Ramos (cell line): ENCODE measurements around the gene BEAN1.
"Not testable (repeated sequence)": the region's sequence is repeated elsewhere in the genome, so short reads cannot be mapped to it uniquely, and the experiment has no call there.

Experiments used
- in situ Hi-C: fragments of 300-500 bp; cut with MboI; formaldehyde crosslinking; loops from one replicate; pipeline ENCODE4 v1.14.3; 2022; ENCODE audit warnings: low sequenced_read_pairs; ENCODE audit not compliant: unreplicated experiment

BEAN1 gene

GRCh38 chr16:66514980-66515595 lies 88.0 kb downstream of the BEAN1 start:
- in situ Hi-C loops, result not testable (repeated sequence)

- in situ Hi-C loops, result no loop called here
Observed at GRCh38 chr16:66515596-66516508, 88.8 kb downstream of the BEAN1 start.

GRCh38 chr16:66516509-66516807 lies 89.4 kb downstream of the BEAN1 start:
- in situ Hi-C loops, result no loop called here

DNA sequence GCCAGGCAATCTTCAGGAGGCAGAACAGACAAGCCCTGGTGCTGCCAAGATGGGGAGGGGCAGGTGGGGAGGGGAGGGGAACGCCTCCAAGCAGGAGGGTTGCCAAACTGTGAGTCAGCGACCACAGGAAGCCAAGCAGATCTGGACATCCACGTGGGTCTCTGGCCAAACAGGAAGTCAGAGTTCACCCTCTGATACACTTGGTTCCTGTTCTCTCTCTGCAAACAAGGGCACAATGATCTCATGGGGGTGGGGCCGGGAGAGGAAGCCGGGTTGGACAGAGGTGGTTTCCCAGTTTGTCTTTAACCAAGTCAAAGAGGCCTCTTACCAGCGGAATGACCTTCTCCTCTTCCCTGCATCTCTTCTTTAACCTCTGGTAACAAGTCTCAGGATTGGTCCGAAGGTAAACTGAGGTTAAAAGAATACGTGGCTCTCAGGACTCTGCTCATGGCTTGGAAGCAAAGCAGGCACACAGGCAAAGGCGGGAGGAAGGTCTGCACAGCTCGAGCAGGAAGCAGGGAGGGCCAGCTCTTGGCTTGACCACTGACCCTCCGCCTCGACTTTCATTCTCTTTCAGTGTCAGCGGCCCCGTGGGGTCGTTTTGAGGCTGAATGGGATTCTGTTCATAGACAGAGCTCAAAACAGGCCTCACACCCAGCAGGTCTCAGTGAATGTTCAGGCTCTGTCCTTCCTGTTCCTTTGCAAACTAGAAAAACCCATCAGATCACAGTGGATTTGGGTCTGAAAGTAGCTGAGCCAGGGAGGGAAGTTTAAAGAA lies 89.9 kb downstream of the BEAN1 start:
- in situ Hi-C loops, result no loop called here

GRCh38 chr16:66517586-66518263 lies 90.6 kb downstream of the BEAN1 start:
- in situ Hi-C loops, result no loop called here

DNA sequence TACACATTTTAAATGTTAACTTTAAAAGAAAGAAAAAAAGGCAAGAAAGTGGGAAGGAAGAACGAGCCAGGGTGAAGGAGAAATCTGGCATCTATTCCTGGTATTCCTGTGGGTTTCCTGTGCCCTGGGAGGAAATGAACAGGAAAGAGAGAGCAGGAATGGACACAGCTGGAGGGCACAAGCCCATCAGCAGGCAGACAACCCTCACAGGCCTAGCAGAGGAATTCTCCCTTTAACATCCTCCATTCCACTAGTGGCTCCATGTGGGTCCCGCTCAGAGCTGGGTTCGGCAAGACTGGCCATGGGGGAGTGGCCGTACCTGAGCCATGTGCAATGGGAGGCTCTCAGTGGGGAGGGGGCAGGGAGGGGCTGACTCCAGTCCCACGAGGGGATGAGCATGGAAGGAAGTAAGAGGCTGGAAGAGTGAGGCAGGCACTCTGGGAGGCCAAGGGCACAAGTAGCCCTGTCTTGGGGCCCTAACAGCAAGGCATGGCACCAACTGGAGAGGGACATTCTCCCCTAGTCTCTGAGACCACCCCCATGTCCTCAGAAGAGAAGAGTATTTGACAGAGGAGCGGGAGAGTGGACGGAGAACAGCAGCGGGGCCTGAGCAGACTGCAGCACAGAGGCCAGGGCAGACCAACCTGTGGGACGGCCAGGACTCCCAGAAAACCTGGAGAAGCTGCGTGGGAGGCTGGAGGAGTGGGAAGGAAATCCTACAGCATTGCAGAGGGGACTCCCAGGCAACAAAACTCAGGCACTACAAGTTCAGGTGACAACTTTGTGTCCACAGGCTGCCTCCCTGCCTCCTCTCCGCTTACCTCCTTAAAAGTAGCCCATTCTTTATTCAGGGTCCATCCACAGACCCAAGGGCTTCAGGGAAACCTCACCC lies 92.6 kb downstream of the BEAN1 start:
- in situ Hi-C loops, result no loop called here

- in situ Hi-C loops, result no loop called here
Observed at GRCh38 chr16:66520406-66521170, 93.5 kb downstream of the BEAN1 start.

DNA sequence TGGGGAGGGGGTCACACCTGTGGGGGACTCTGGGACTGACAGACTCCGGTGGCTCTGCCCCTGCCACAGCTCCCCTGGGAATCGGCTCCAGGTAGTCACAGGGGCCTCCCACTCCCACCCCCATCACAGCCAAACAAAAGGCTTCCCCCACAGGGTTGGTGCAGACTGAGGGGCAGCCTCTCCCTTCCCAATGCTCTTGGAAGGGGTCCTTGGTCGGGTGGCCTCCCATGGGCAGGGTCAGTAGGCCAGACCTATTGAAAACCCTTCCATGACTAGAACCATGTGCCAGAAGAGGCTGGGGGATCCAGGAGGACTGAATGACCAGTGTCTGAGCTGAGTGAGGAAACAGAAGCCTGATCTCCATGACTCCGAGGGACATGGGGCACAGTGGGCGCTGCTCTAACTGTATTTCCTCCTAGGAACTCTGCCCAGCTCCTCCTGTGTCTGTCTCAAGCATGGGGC lies 94.2 kb downstream of the BEAN1 start:
- in situ Hi-C loops, result no loop called here

DNA sequence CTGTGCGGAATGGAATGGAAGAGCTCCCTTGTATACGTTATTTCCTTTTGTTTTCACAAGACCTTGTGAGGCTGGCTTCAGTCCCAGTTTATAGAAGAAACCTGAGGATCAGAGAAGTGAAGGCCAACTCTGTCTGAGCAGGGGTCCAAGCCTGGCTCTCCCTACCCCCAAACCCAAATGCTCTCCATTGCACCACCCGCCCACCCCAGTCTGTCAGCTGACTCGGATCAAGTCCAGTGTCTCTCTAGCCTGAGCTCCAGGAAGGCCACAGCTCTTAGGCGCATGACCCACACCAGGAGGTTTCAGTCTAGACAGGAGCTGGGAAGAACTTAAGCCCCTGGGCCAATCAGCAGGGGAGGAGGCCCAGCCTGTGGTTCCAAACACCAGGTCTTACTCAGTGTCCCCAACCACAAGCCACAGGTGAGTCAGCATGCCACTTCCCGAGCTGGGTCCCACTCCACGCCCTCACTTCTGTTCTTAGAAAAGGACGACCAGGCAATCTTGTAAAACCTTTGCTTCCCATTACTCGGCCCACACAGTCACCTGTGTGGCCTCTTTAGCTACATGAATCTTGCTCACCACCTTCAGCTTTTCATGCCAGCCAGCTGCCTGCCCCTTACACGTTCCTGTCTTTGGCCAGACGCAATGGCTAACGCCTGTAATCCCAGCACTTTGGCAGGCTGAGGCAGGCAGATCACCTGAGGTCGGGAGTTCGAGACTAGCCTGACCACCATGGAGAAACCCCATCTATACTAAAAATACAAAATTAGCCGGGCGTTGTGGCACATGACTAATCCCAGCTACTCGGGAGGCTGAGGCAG lies 95.1 kb downstream of the BEAN1 start:
- in situ Hi-C loops, result no loop called here

DNA sequence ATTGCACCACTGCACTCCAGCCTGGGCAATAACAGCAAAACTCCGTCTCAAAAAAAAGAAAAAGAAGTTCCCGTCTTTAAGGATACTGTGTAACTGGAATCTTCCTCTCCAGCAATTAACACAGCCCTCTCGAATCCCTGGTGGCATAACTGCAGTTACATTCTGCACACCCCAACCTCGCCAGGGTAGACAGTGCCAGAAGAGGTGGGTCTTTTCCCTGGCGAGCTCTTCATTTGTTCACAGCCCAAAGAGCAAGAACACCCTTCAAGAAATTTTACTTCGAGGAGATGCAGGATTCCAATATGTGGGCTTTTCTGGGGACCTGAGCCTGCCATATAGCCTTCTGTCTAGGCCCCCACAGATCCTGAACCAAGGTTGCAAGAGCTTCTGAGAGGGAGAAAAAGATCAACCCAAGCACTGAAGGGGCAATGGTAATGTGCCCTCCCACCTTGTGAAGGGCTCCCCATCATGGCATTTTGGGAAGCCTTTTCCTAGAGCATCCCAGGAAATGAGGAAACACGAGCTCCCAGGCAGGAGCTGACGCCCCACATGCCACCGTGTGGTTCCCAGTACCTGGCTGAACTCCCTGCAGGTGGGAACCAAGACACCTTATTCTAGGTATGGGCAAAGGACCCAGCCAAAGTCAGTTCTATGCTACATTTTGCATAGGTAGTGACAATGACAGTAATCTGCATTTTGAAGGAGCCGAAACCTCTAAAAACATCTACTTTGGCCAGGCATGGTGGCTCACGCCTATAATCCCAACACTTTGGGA lies 95.9 kb downstream of the BEAN1 start:
- in situ Hi-C loops, result no loop called here

GRCh38 chr16:66523861-66524354 lies 96.8 kb downstream of the BEAN1 start:
- in situ Hi-C loops, result no loop called here

GRCh38 chr16:66524601-66525164 lies 97.6 kb downstream of the BEAN1 start:
- in situ Hi-C loops, result no loop called here

GRCh38 chr16:66525396-66526180 lies 98.5 kb downstream of the BEAN1 start:
- in situ Hi-C loops, result no loop called here

GRCh38 chr16:66528294-66528693 lies 101.2 kb downstream of the BEAN1 start:
- in situ Hi-C loops, result no loop called here

- in situ Hi-C loops, result no loop called here
Observed at GRCh38 chr16:66529475-66529874, 102.4 kb downstream of the BEAN1 start.
